VCaP (cell line): ENCODE results near the gene SUPT6H.

Experiments used
- H3K27ac ChIP-seq: fragments of 450-650 bp; 2 replicates; pipeline ENCODE4 v1.5.1; 2017
- TF ChIP-seq, protein P1 (sequence below): fragments of 450-650 bp; conservative IDR thresholded peaks from 2 replicates; pipeline ENCODE4 v1.5.1; 2017; ENCODE audit warnings: mild to moderate bottlenecking, moderate library complexity

The SUPT6H gene

DNA sequence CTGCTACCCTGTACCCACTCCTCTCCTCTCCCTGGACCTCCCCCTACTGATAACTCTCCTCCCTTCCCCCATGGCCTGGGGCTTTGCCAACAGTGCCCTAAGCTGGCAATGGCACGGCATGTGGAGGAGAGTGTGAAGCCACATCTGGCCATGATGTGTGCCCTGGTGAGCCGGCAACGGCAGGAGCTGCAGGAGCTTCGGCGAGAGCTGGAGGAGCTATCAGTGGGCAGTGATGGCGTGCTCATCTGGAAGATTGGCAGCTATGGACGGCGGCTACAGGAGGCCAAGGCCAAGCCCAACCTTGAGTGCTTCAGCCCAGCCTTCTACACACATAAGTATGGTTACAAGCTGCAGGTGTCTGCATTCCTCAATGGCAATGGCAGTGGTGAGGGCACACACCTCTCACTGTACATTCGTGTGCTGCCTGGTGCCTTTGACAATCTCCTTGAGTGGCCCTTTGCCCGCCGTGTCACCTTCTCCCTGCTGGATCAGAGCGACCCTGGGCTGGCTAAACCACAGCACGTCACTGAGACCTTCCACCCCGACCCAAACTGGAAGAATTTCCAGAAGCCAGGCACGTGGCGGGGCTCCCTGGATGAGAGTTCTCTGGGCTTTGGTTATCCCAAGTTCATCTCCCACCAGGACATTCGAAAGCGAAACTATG lies 87.0 kb downstream of the SUPT6H start:
- H3K27ac ChIP-seq: peak overlapping the region; percentile 99
- TF ChIP-seq, protein P1, sequence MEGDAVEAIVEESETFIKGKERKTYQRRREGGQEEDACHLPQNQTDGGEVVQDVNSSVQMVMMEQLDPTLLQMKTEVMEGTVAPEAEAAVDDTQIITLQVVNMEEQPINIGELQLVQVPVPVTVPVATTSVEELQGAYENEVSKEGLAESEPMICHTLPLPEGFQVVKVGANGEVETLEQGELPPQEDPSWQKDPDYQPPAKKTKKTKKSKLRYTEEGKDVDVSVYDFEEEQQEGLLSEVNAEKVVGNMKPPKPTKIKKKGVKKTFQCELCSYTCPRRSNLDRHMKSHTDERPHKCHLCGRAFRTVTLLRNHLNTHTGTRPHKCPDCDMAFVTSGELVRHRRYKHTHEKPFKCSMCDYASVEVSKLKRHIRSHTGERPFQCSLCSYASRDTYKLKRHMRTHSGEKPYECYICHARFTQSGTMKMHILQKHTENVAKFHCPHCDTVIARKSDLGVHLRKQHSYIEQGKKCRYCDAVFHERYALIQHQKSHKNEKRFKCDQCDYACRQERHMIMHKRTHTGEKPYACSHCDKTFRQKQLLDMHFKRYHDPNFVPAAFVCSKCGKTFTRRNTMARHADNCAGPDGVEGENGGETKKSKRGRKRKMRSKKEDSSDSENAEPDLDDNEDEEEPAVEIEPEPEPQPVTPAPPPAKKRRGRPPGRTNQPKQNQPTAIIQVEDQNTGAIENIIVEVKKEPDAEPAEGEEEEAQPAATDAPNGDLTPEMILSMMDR: no peak

DNA sequence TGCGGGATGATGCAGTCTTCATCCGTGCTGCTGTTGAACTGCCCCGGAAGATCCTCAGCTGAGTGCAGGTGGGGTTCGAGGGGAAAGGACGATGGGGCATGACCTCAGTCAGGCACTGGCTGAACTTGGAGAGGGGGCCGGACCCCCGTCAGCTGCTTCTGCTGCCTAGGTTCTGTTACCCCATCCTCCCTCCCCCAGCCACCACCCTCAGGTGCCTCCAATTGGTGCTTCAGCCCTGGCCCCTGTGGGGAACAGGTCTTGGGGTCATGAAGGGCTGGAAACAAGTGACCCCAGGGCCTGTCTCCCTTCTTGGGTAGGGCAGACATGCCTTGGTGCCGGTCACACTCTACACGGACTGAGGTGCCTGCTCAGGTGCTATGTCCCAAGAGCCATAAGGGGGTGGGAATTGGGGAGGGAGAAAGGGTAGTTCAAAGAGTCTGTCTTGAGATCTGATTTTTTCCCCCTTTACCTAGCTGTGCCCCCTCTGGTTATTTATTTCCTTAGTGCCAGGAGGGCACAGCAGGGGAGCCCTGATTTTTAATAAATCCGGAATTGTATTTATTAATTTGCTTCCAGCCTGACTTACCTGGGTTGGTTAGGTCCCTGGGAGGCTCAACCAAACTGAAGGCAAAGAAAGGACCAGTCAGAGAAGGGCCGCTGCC lies 87.6 kb downstream of the SUPT6H start:
- peak overlapping the region; percentile 99 for H3K27ac ChIP-seq
- TF ChIP-seq, protein P1: no peak

DNA sequence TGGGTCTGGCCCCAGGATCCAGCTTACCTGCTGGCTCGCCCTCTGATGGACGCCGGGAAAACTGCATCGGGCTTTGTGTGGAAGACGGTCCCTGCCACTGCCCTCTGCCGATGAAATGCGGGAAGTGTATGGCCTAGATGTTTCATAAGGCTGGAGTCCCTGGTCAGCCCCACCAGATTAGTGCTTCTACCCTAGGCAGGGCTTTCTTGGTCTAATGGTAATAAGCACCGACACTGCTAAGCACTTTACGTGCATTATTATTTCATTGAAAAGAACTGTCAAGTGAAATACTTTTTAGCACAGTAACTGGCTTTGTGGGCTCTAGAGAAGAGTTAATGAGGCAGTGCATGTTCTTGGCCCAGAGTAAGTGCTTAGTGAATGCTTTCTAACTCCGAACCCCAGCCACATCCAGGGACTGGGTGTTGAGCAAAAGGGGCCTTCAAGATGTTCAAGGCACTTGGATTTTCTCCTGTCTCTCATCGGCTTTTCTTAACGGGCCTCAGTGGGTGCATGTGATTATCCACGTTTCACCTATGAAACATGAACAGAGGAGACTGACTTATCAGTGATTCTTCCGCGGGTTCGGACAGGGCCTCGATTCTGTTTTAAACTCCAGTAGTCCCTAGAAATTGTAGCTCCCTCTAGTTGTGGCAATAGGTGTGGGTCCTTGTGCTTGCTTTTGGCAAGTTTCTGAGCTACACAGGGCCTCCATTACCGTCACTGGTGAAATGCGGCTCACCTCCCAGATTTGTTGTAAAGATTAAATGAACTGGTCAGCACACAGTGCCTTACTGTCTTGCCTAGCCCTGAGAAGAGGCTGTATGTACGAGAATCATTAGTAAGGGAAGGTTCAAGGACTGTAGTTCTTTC lies 88.4 kb downstream of the SUPT6H start:
- TF ChIP-seq, protein P1: peak; percentile 100
- peak overlapping the region; percentile 99 for H3K27ac ChIP-seq

DNA sequence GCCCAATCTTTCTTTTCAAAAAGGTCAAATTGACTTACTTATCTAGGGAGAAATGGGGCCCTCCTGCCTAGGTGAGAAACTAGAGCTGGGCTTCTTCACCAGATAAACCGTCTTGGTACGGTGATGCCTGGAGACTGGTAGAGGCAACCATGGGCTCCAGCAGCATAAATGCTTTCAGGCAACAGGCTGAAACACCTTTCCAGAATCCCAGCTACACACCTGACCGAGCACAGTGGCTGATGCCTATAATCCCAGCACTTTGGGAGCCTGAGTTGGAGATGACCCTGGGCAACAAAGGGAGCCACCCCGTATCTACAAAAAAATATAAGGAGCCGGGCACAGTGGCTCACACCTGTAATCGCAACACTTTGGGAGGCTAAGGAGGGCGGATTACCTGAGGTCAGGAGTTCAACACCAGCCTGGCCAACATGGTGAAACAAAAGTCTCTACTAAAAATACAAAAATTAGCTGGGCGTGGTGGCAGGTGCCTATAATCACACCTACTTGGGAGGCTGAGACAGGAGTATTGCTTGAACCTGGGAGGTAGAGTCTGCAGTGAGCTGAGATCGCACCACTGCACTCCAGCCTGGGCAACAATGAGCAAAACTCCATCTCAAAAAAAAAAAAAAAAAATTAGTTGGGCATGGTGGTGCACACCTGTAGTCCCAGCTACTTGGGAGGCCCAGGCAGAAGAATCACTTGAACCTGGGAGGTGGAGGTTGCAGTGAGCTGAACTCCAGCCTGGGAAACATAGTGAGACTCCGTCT lies 89.8 kb downstream of the SUPT6H start:
- TF ChIP-seq, protein P1: no peak
- H3K27ac ChIP-seq: peak overlapping the region; percentile 99
